Activated naive CD4-positive, alpha-beta T cell treated with anti-CD3 and anti-CD28 coated beads for 36 hours (primary cell): Measurements from ENCODE around the gene KCNAB1. TPM values are rescaled to one million over a fixed set of nuclear protein-coding genes. Genes with fewer than 3 reads are reported as not detected.

Experiments used
- CTCF ChIA-PET: fragments of 350-600 bp; sonication (Branson Sonifier 250); formaldehyde crosslinking; loops from one replicate; lab custom pipeline; 2021; ENCODE audit warnings: antibody characterized with exemption; lab: Charles Lee
- DNase-seq: peaks from one replicate; pipeline ENCODE4 v3.0.0-alpha.2; 2020
- H3K27ac Mint-ChIP-seq: one replicate; pipeline ENCODE4 v1.8.0; 2021; ENCODE audit warnings: mild to moderate bottlenecking, mixed read lengths
- H3K27me3 Mint-ChIP-seq: one replicate; pipeline ENCODE4 v1.8.0; 2021; ENCODE audit warnings: low read depth, mixed read lengths
- H3K36me3 Mint-ChIP-seq: one replicate; pipeline ENCODE4 v1.8.0; 2021; ENCODE audit warnings: low read depth, mixed read lengths
- H3K4me1 Mint-ChIP-seq: one replicate; pipeline ENCODE4 v1.8.0; 2021; ENCODE audit warnings: low read depth, mixed read lengths
- H3K4me3 Mint-ChIP-seq: one replicate; pipeline ENCODE4 v1.8.0; 2021; ENCODE audit warnings: mild to moderate bottlenecking, moderate library complexity, mixed read lengths
- H3K9me3 Mint-ChIP-seq: one replicate; pipeline ENCODE4 v1.8.0; 2021; ENCODE audit warnings: mixed read lengths
- intact Hi-C: fragments of 100-400 bp; cut with micrococcal nuclease; formaldehyde crosslinking; loops from one replicate; pipeline ENCODE4 v1.15.1; 2023
- total RNA-seq, 2 experiments: library from RNA; stranded (reverse); gene quantifications; one replicate each; pipeline ENCODE4 v1.2.3, GENCODE V29; 2021

Gene KCNAB1
- total RNA-seq, 2 experiments from 2014 or later = not detected

DNA sequence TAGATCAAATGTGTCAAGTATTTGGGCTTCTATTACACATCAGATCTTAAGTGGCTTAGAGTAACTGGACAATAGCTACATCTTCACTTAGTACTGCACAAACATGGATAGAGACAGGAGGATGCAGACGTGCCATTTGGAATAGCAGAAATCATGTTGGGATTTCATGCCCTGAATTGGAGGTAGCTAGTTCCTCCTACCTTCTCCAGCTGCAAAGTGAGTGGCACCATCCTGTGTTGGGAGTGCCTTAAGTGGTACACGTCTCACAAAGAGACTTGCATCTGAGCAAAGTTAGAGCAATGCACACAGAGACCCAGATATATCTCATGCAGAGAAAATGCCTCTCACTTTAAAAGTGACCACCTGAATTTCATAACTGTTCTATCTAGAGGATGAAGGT, 298.1 kb downstream of the KCNAB1 start:
- Mint-ChIP-seq H3K4me3 (no peak overlapping the region), H3K36me3 (no peaks in the 10 kb centered on the region), H3K27ac (no peak overlapping the region), H3K4me1 (no peaks in the 10 kb centered on the region), H3K27me3 (no peaks in the 10 kb centered on the region), H3K9me3 (no peaks in the 10 kb centered on the region)
- no peak for DNase-seq
- CTCF ChIA-PET = no interaction called here
- intact Hi-C loops = no loop called here

DNA sequence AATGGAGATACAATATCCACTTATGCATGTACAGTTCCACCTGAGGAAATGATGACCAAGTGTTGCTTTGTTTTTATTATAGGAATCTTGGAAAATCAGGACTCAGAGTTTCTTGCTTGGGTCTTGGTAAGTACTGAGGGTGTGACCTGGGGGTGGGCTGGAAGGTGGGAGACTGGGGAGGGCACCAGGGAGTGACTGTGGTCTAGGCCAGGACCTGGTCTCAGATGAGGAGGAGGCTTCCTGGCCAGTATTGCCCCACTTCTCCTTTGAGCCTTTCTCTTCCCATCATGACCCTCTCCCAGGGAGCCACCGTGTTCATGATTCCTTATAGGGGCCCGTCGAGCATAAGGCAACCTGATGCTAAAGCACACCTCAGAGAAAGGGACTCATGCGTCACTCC, 301.2 kb downstream of the KCNAB1 start:
- Mint-ChIP-seq H3K4me1 (no peaks in the 10 kb centered on the region), H3K4me3 (no peak overlapping the region), H3K27ac (no peak overlapping the region), H3K36me3 (no peaks in the 10 kb centered on the region), H3K27me3 (no peaks in the 10 kb centered on the region), H3K9me3 (no peaks in the 10 kb centered on the region)
- intact Hi-C loops = no loop called here
- no peak for DNase-seq
- CTCF ChIA-PET = no interaction called here

DNA sequence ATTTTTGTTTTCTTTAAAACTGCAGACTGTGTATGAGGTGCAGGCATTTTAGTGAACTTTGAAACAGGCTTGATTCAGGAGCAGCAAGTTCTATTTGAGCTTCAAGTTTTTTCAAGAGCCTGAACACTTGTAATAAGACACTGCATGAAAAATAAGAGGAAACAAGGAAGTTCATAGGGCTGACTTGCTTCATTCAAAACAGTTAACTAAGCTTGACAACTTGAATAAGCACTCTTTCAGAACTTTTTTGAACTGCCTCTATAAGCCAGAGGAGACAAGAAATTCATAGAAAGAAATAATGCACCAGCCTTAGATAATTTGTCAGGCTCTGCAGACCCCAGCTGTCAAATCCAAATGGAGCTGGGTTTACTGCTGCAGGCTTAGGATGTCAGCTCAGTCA, 304.4 kb downstream of the KCNAB1 start:
- no peak overlapping the region for H3K27ac Mint-ChIP-seq
- no peaks in the 10 kb centered on the region for H3K9me3 Mint-ChIP-seq
- DNase-seq = no peak
- CTCF ChIA-PET = interaction anchor here (0.9 kb wide), 1 partner anchor 121 kb away, joined by 3 read pairs; no protein-coding TSS in a partner anchor
- no peak overlapping the region for H3K4me3 Mint-ChIP-seq
- no peaks in the 10 kb centered on the region for H3K36me3 Mint-ChIP-seq
- H3K27me3 Mint-ChIP-seq = no peaks in the 10 kb centered on the region
- H3K4me1 Mint-ChIP-seq = no peaks in the 10 kb centered on the region
- intact Hi-C loops = no loop called here

DNA sequence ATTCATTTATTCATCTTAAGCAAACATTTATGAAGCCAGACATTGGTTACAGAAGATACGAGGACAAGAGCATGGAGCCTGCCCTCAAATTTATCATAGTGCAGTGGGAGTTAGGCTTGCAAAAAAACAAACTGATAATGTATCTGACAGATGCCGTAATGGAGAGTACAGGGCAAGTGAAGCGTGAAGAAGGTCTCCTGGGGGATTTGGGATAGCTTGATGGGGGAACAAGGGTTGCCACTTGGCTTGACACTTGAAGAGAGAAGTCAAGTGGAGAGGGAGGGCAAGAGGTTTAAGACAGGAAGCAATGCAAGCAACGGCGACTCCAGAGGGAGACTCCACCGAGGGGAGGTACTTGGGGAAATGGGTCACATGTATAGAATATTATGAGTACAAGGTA, 305.3 kb downstream of the KCNAB1 start:
- H3K36me3 Mint-ChIP-seq = no peaks in the 10 kb centered on the region
- DNase-seq = no peak
- no peaks in the 10 kb centered on the region for H3K9me3 Mint-ChIP-seq
- H3K4me1 Mint-ChIP-seq = no peaks in the 10 kb centered on the region
- H3K27me3 Mint-ChIP-seq = no peaks in the 10 kb centered on the region
- no peak overlapping the region for H3K4me3 Mint-ChIP-seq
- no peak overlapping the region for H3K27ac Mint-ChIP-seq
- intact Hi-C loops = no loop called here
- CTCF ChIA-PET = no interaction called here

DNA sequence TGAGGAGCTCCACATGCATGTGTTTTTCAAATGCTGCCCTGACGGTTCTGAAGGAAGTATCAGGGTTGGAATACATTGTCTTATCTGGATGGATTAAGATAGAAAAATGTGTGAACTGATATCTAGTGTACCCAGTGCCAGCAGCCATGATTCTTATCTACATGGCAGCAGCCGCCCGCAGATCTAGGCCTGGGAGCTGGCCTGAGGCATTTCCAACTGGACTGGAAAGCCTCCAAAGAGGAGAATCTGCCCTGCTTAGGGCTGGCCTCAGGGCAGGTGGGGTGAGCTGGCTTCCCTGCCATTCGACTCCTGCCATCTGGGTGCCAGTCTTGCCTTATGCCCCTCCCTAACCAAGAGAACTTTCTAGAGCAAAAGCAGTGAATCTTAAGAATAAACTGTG, 308.7 kb downstream of the KCNAB1 start:
- H3K9me3 Mint-ChIP-seq = no peaks in the 10 kb centered on the region
- peaks cover 7% of the 10 kb centered on the region for H3K27me3 Mint-ChIP-seq
- DNase-seq = no peak
- intact Hi-C loops = no loop called here
- H3K27ac Mint-ChIP-seq = no peak overlapping the region
- no peaks in the 10 kb centered on the region for H3K36me3 Mint-ChIP-seq
- CTCF ChIA-PET = no interaction called here
- H3K4me1 Mint-ChIP-seq = no peaks in the 10 kb centered on the region
- H3K4me3 Mint-ChIP-seq = no peak overlapping the region

DNA sequence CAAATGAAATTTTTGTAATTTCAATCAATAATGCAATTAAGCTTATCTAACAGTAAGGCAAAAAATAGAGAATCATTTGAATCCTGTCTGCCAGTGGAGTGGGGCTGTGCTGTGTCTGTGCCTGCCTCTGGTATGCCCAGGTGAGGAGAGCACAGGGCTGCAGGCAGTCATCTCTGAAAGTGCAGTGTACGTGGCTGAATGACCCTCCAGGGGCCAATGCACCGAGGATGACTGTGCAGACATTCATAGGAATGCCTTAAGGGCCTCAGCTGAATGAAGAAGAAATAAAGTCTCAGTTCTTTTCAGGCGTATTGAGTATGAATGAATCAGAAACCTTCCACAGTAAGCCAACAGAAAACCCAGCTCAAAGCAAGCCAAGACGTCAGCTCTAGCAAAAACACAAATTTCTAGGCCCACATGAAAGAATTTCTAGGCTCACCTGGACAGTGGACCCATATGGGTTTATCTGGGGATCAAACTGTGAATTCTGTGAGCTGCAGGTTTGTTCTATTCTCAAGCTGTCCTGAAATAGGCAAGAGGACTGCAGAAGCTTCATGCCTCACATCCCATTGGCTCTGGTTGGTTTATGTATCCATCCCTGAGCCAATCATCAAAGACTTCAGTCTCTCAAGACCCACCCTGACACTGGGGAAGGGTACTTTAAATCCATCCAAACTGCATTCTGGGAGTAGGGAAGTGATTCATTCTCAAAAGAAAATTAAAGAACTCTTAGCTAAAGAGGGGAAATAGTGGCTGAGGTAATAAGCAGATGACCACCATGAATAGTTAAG, 311.2 kb downstream of the KCNAB1 start:
- no peak for DNase-seq

DNA sequence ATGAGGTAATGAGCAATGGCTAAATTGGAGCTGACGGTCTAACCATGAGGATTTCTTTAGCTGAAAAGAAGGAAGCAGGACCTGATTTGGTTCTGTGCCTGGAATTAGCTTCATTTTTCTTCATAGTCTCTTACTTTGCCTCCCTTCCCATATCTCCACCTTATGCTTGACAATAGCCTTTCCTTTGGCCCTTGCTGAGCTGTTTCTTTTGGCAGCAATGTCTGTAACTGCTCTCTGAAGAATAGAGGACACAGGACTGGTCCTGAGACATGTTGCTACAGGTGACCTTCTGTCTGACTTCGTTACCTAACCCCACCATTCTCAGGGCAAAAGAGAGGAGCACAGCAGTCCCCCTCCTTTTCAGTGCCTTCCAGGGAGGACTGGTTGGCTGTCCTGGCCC, 312.2 kb downstream of the KCNAB1 start:
- peaks cover 7% of the 10 kb centered on the region for H3K27me3 Mint-ChIP-seq

More for the DNA sequence above, 311.2 kb downstream of the KCNAB1 start:
- CTCF ChIA-PET = interaction anchor here (0.5 kb wide), 1 partner anchor 100 kb away, joined by 3 read pairs; no protein-coding TSS in a partner anchor
- Mint-ChIP-seq H3K4me3 (no peak overlapping the region), H3K9me3 (no peaks in the 10 kb centered on the region), H3K27me3 (peaks cover 7% of the 10 kb centered on the region), H3K4me1 (no peaks in the 10 kb centered on the region), H3K36me3 (no peaks in the 10 kb centered on the region), H3K27ac (no peak overlapping the region)
- intact Hi-C loops = no loop called here

DNA sequence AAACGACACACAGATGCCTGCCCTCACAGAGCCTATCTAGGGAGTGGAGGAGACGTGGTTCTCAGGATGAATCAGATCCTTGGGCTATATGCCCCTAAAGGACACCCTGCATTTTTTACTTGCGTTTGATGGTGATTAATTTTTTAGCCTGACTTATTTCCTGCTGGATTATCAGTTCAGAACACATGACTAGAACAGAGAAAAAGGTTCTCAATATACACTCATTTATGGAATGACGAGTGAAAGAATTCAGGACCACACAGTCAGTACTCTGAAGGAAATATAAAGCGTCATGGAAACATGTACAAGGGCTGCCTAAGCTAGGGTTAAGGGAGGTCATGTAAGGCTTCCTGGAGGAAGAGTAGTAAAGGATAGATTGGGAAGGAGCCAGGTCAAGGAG, 312.8 kb downstream of the KCNAB1 start:
- Mint-ChIP-seq H3K9me3 (no peaks in the 10 kb centered on the region), H3K36me3 (no peaks in the 10 kb centered on the region), H3K27ac (no peak overlapping the region), H3K4me3 (no peak overlapping the region), H3K27me3 (peaks cover 9% of the 10 kb centered on the region), H3K4me1 (no peaks in the 10 kb centered on the region)
- CTCF ChIA-PET = interaction anchor here (0.7 kb wide), 1 partner anchor 73 kb away, joined by 3 read pairs; no protein-coding TSS in a partner anchor
- intact Hi-C loops = no loop called here
- no peak for DNase-seq

More for the DNA sequence above, 312.2 kb downstream of the KCNAB1 start:
- no peak for DNase-seq
- CTCF ChIA-PET = interaction anchor here (0.6 kb wide), 1 partner anchor 698 kb away, joined by 3 read pairs; no protein-coding TSS in a partner anchor
- intact Hi-C loops = no loop called here
- Mint-ChIP-seq H3K9me3 (no peaks in the 10 kb centered on the region), H3K4me1 (no peaks in the 10 kb centered on the region), H3K27ac (no peak overlapping the region), H3K4me3 (no peak overlapping the region), H3K36me3 (no peaks in the 10 kb centered on the region)

DNA sequence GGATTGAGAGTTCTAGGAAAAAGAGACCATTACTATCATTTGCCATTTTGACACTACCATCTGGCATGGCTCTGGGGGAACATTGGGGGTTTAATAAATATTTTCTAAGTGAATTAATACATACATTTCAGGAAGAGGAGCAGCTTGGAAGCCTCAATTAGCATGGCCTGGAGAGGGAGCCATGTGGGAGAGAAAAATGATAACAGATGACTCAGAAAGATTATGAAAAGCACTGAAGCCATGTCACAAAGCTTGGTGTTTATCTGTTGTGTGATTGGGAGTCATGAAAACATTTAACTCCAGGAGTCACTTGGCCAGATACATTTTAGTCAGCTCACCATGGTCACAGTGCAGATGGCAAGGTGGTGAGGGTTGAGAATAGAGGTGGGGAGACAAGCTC, 313.5 kb downstream of the KCNAB1 start:
- no peaks in the 10 kb centered on the region for H3K36me3 Mint-ChIP-seq
- H3K4me1 Mint-ChIP-seq = no peaks in the 10 kb centered on the region
- H3K4me3 Mint-ChIP-seq = no peak overlapping the region
- no peaks in the 10 kb centered on the region for H3K9me3 Mint-ChIP-seq
- no peak overlapping the region for H3K27ac Mint-ChIP-seq
- CTCF ChIA-PET = interaction anchor here (0.7 to 1.5 kb wide), 2 partner anchors 283 to 317 kb away, joined by 3 to 5 read pairs; no protein-coding TSS in a partner anchor
- no peak for DNase-seq
- H3K27me3 Mint-ChIP-seq = peaks cover 12% of the 10 kb centered on the region
- intact Hi-C loops = no loop called here

DNA sequence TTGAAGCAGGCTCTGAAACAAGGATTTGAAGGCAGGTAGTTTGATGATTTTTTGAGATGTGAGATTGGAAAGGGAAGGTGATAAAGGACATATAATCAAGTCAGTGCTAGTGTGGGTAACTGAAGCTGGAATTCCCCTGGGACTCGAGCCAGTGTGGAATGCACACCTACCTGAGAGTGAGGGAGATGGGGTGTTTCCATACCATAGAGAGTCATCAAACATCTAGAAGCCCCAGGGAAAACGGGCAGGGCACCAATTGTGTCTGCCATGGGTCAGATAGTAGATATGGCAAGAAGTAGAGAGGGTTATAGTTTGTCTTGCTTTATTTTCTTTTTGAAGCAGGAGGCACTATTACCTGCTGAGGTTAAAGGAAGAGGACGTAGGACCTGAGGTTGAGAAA, 314.5 kb downstream of the KCNAB1 start:
- CTCF ChIA-PET = interaction anchor here (1.5 kb wide), 1 partner anchor 284 kb away, joined by 5 read pairs; no protein-coding TSS in a partner anchor
- no peak for DNase-seq
- no peaks in the 10 kb centered on the region for H3K4me1 Mint-ChIP-seq
- H3K27me3 Mint-ChIP-seq = peaks cover 15% of the 10 kb centered on the region
- intact Hi-C loops = no loop called here
- no peak overlapping the region for H3K27ac Mint-ChIP-seq
- H3K9me3 Mint-ChIP-seq = no peaks in the 10 kb centered on the region
- H3K36me3 Mint-ChIP-seq = no peaks in the 10 kb centered on the region
- no peak overlapping the region for H3K4me3 Mint-ChIP-seq

DNA sequence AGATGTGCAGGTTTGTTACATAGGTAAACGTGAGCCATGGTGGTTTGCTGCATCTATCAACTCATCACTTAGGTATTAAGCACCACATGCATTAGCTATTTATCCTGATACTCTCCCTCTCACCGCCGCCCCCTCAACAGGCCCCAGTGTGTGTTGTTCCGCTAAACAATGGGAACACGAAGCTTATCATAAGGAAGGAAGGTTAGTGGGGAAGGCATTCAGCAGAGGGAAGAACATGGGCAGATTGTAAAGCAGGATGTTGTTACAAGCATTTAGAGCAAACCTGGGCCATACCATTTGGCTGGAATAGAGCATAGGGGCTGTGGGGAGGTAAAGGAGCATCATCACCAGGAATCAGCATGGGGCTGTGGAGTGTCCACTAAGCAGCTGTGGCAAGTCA, 322.7 kb downstream of the KCNAB1 start:
- no peak for DNase-seq
- no peaks in the 10 kb centered on the region for H3K36me3 Mint-ChIP-seq
- no peak overlapping the region for H3K4me3 Mint-ChIP-seq
- H3K27me3 Mint-ChIP-seq = peaks cover 12% of the 10 kb centered on the region
- no peak overlapping the region for H3K27ac Mint-ChIP-seq
- CTCF ChIA-PET = interaction anchor here (0.7 to 1.6 kb wide), 3 partner anchors 45 to 694 kb away, joined by 3 to 4 read pairs (median 3); no protein-coding TSS in a partner anchor
- intact Hi-C loops = no loop called here
- no peaks in the 10 kb centered on the region for H3K4me1 Mint-ChIP-seq
- H3K9me3 Mint-ChIP-seq = no peaks in the 10 kb centered on the region

DNA sequence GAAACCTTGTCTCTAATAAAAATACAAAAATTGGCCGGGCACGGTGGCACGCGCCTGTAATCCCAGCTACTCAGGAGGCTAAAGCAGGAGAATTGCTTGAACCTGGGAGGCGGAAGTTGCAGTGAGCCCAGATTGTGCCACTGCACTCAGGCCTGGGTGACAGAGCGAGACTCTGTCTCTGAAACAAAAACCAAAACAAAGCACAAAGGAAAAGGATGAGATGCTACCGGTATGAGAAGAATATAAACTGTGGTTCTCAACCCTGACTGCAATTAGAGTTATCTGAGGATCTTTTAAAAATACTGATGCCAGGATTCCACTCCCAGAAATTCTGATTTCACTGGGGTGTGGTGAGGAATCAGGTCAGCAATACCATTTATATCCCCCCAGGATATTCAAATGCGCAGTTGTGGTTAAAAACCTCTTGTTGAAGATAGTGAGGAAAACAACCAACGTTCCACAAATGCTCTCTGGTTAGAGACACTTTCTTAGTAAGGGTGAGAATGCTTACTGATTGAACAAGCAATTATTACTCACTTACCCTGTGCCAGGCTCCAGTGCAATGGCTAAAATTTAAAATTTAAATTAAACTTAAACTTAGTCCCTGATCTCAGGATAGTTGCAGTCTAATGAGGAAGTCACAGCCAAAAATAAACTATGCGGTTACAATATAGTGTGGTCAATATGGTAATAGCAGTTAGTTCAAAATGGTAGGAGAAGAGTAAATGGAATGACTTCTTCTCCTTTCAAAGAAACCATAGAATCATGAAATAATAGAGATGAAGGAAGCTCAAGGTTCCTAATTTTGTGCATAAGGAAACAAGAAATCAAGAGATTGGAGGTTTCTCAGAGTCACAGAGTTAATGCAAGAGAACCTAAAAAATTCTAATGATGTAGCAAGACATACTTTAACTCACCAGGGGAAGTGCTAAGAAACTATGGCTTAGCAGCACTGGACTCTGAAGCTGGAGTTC, 325.0 kb downstream of the KCNAB1 start:
- DNase-seq = no peak
- intact Hi-C loops = loop anchor here (5.0 kb wide), 1 partner anchor 403 kb away; no protein-coding TSS in a partner anchor
- no peaks in the 10 kb centered on the region for H3K36me3 Mint-ChIP-seq
- H3K27me3 Mint-ChIP-seq = peaks cover 5% of the 10 kb centered on the region
- H3K27ac Mint-ChIP-seq = no peak overlapping the region
- no peaks in the 10 kb centered on the region for H3K4me1 Mint-ChIP-seq
- H3K4me3 Mint-ChIP-seq = no peak overlapping the region
- CTCF ChIA-PET = no interaction called here
- no peaks in the 10 kb centered on the region for H3K9me3 Mint-ChIP-seq
